K562 (cell line): ENCODE measurements around the gene HEG1.

Experiments
- ATF3 ChIP-seq, 2 experiments: fragments of 450-650 bp in 1 of 2; sonication (generic) in 1 of 2; formaldehyde crosslinking in 1 of 2; IDR thresholded peaks in 1 of 2; conservative IDR thresholded peaks in 1 of 2; 2 replicates each; pipeline versions ENCODE4 v1.6.1 to v1.8.1; 2016 to 2023; ENCODE audit warnings: mild to moderate bottlenecking in 2 of 2, moderate library complexity in 2 of 2, inconsistent platforms in 1 of 2, missing genetic modification reagents in 1 of 2
- FOXP1 ChIP-seq: sonication (generic); formaldehyde crosslinking; IDR thresholded peaks from 2 replicates; pipeline ENCODE4 v1.8.0; 2022; ENCODE audit warnings: mild to moderate bottlenecking, missing genetic modification reagents
- HIVEP1 ChIP-seq: fragments of 250-450 bp; sonication (Bioruptor Pico); IDR thresholded peaks from 2 replicates; pipeline ENCODE4 v1.4.0; 2020; ENCODE audit warnings: mild to moderate bottlenecking
- RNF2 ChIP-seq: sonication (generic); IDR thresholded peaks from 2 replicates; pipeline ENCODE4 v1.6.1; 2016
- TFAP4 ChIP-seq: sonication (generic); formaldehyde crosslinking; IDR thresholded peaks from 2 replicates; pipeline ENCODE4 v1.8.0; 2022; ENCODE audit warnings: missing genetic modification reagents, mild to moderate bottlenecking, moderate library complexity, borderline replicate concordance

GRCh38 chr3:124981472-124981871 is 74.3 kb downstream of the HEG1 start:
- TF ChIP-seq FOXP1 (CRISPR knock-in tag) (no peak), HIVEP1 (CRISPR knock-in tag) (no peak), ATF3 (IDR thresholded peaks at IDR 0.05) (no peak), ATF3 (CRISPR knock-in tag; conservative IDR thresholded peaks at IDR 0.05) (no peak), RNF2 (no peak), TFAP4 (CRISPR knock-in tag) (no peak)
